ENCODE measurements around the gene MAGEA4. TPM values are rescaled to one million over a fixed set of nuclear protein-coding genes. Genes with fewer than 3 reads are reported as not detected.

The MAGEA4 gene
- total RNA-seq, 6 experiments from 2014 or later: not detected

- no peaks in the 10 kb centered on the region for H3K36me3 ChIP-seq
- no peaks in the 10 kb centered on the region for H3K9me3 ChIP-seq
- intact Hi-C loops (cut with DNase I): no loop called here
- DNase-seq: no peak
- no peaks in the 10 kb centered on the region for H3K4me1 ChIP-seq
- no peaks in the 10 kb centered on the region for H3K27me3 ChIP-seq
- H3K4me3 ChIP-seq: no peak overlapping the region
- TF ChIP-seq POLR2A (IDR thresholded peaks at IDR 0.05): no peak
- TF ChIP-seq, protein P1, sequence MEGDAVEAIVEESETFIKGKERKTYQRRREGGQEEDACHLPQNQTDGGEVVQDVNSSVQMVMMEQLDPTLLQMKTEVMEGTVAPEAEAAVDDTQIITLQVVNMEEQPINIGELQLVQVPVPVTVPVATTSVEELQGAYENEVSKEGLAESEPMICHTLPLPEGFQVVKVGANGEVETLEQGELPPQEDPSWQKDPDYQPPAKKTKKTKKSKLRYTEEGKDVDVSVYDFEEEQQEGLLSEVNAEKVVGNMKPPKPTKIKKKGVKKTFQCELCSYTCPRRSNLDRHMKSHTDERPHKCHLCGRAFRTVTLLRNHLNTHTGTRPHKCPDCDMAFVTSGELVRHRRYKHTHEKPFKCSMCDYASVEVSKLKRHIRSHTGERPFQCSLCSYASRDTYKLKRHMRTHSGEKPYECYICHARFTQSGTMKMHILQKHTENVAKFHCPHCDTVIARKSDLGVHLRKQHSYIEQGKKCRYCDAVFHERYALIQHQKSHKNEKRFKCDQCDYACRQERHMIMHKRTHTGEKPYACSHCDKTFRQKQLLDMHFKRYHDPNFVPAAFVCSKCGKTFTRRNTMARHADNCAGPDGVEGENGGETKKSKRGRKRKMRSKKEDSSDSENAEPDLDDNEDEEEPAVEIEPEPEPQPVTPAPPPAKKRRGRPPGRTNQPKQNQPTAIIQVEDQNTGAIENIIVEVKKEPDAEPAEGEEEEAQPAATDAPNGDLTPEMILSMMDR (IDR thresholded peaks at IDR 0.05): no peak
- 37% methylated on average over 4 of the region's 6 CpGs for WGBS (ENCODE audit: insufficient coverage, low coverage, low lambda C conversion rate, missing lambda C conversion rate)
- no peak for ATAC-seq
- no peak overlapping the region for H3K27ac ChIP-seq
Measured at GRCh38 chrX:151920530-151920929, 7.8 kb downstream of the MAGEA4 start.

GRCh38 chrX:151921292-151921691 lies 8.6 kb downstream of the MAGEA4 start:
- WGBS (ENCODE audit: insufficient coverage, low coverage, low lambda C conversion rate, missing lambda C conversion rate): 69% methylated on average over 5 of the region's 10 CpGs
- no peaks in the 10 kb centered on the region for H3K36me3 ChIP-seq
- no peaks in the 10 kb centered on the region for H3K27me3 ChIP-seq
- H3K27ac ChIP-seq: no peak overlapping the region
- H3K4me1 ChIP-seq: no peaks in the 10 kb centered on the region
- TF ChIP-seq POLR2A (IDR thresholded peaks at IDR 0.05): no peak
- TF ChIP-seq, protein P1 (IDR thresholded peaks at IDR 0.05): no peak
- ATAC-seq (peak in 1 of 4 donors; percentile 18), DNase-seq (no peak)
- intact Hi-C loops (cut with DNase I): no loop called here
- H3K9me3 ChIP-seq: no peaks in the 10 kb centered on the region
- H3K4me3 ChIP-seq: no peak overlapping the region

GRCh38 chrX:151921866-151922265 lies 9.2 kb downstream of the MAGEA4 start:
- H3K4me1 ChIP-seq: no peaks in the 10 kb centered on the region
- 67% methylated on average over 2 of the region's 5 CpGs for WGBS (ENCODE audit: insufficient coverage, low coverage, low lambda C conversion rate, missing lambda C conversion rate)
- peak in 1 of 4 donors; percentile 8 for ATAC-seq
- no peaks in the 10 kb centered on the region for H3K36me3 ChIP-seq
- H3K9me3 ChIP-seq: no peaks in the 10 kb centered on the region
- intact Hi-C loops (cut with DNase I): no loop called here
- H3K27me3 ChIP-seq: no peaks in the 10 kb centered on the region
- no peak overlapping the region for H3K4me3 ChIP-seq
- TF ChIP-seq POLR2A (IDR thresholded peaks at IDR 0.05): no peak
- TF ChIP-seq, protein P1 (IDR thresholded peaks at IDR 0.05): no peak
- DNase-seq: no peak
- no peak overlapping the region for H3K27ac ChIP-seq

DNA sequence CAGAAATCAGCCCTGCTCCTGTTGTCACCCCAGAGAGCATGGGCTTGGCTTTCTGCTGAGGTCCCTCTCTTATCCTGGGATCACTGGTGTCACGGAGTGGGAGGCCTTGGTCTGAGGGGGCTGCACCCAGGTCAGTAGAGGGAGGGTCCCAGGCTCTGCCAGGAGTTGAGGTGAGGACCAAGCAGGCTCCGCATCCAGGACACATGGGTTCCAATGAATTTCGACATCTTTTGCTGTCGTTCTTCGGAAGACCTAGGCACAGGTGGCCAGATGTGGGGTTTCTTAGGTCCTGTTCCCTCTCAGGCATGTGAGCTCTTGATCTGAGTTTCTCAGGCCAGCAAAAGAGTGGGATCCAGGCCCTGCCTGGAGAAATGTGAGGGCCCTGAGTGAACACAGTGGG lies 10.0 kb downstream of the MAGEA4 start:
- peak in 1 of 4 donors; percentile 10 for ATAC-seq
- Histone ChIP-seq H3K9me3 (no peaks in the 10 kb centered on the region), H3K27ac (no peak overlapping the region), H3K36me3 (no peaks in the 10 kb centered on the region), H3K4me3 (no peak overlapping the region), H3K4me1 (no peaks in the 10 kb centered on the region), H3K27me3 (no peaks in the 10 kb centered on the region)
- intact Hi-C loops (cut with DNase I): no loop called here
- no peak for TF ChIP-seq POLR2A (IDR thresholded peaks at IDR 0.05)
- TF ChIP-seq, protein P1 (IDR thresholded peaks at IDR 0.05): no peak
- DNase-seq: no peak
- 75% methylated on average over 2 of the region's 5 CpGs for WGBS (ENCODE audit: insufficient coverage, low coverage, low lambda C conversion rate, missing lambda C conversion rate)

GRCh38 chrX:151923648-151924047 lies 11.0 kb downstream of the MAGEA4 start:
- Histone ChIP-seq H3K4me3 (no peak overlapping the region), H3K9me3 (no peaks in the 10 kb centered on the region), H3K4me1 (no peaks in the 10 kb centered on the region), H3K27ac (no peak overlapping the region), H3K36me3 (no peaks in the 10 kb centered on the region), H3K27me3 (no peaks in the 10 kb centered on the region)
- intact Hi-C loops (cut with DNase I): no loop called here
- WGBS (ENCODE audit: insufficient coverage, low coverage, low lambda C conversion rate, missing lambda C conversion rate): 73% methylated on average over 2 of the region's 6 CpGs
- TF ChIP-seq POLR2A (IDR thresholded peaks at IDR 0.05): no peak
- TF ChIP-seq, protein P1 (IDR thresholded peaks at IDR 0.05): no peak
- ATAC-seq (no peak), DNase-seq (no peak)
